Measurements from ENCODE around the gene LZTS2. TPM values are rescaled to one million over a fixed set of nuclear protein-coding genes. Genes with fewer than 3 reads are reported as not detected.

LZTS2 gene
- polyA plus RNA-seq, 1 donor, result 48.9 TPM

GRCh38 chr10:100997360-100998182, 2.0 kb upstream of the LZTS2 start:
- no peak for DNase-seq

- peak; percentile 90 for DNase-seq
Measured at GRCh38 chr10:100998183-100998990, 1.2 kb upstream of the LZTS2 start.

- peak; percentile 77 for DNase-seq
Measured at GRCh38 chr10:100998991-100999741, 442 bp upstream of the LZTS2 start.

DNA sequence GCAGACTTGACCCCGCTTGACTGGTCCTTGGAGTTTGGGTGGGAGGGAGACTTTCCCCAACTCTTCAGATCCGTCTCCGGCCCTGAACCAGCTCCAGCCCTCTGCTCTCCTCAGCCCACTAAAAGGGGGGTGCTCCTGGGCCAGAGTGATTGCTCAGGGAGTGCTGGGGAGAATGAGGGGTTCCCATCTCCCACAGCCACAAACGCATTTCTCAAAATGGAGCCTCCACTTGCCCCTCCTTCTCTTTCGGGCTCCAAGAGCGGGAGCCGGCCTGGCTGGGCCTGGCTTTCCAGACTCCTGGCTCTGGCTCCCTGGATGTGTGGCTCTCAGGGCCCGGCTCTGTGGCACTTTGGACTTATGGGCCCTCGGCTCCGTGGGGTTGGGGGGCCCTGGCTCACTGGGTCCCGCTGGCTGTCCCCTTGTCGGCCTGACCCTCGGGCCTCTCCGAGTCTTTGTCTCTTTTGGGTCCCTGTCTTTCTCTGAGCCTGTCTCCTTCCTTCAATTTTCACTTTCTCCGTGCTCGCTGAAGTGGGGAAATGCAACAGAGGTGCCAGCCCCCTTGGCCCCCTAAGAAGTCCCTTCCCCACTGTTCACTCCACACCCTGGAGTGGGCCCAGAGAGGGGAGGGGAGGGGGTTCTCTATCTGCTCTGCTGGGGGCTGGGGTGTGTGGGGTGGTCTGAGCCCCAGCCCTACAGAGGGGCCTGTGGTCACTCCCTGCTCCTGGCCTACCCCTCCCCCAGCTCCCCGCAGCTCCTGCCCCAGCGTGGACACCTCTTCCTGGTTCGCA, 713 bp downstream of the LZTS2 start:
- DNase-seq, result no peak

- DNase-seq, result peak; percentile 78
Measured at GRCh38 chr10:101000915-101001658, 1.5 kb downstream of the LZTS2 start.

- no peak for DNase-seq
Measured at GRCh38 chr10:101001659-101002035, 2.0 kb downstream of the LZTS2 start.

DNA sequence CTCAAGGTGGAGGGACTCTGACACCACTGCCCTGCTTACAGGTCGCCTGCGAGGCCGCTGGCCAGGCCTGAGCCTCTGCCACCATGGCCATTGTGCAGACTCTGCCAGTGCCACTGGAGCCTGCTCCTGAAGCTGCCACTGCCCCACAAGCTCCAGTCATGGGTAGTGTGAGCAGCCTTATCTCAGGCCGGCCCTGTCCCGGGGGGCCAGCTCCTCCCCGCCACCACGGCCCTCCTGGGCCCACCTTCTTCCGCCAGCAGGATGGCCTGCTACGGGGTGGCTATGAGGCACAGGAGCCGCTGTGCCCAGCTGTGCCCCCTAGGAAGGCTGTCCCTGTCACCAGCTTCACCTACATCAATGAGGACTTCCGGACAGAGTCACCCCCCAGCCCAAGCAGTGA, 2.8 kb downstream of the LZTS2 start:
- DNase-seq, result no peak

DNA sequence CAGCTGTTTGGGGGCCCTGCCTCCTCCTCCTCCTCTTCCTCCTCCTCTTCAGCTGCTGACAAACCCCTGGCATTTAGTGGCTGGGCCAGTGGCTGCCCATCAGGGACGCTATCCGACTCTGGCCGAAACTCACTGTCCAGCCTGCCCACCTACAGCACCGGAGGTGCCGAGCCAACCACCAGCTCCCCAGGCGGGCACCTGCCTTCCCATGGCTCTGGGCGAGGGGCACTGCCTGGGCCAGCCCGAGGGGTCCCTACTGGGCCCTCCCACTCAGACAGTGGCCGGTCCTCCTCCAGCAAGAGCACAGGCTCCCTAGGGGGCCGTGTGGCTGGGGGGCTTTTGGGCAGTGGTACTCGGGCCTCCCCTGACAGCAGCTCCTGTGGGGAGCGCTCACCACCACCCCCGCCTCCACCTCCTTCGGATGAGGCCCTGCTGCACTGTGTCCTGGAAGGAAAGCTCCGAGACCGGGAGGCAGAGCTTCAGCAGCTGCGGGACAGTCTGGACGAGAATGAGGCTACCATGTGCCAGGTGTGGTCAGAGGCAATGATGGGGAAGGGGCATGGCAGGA, 4.1 kb downstream of the LZTS2 start:
- no peak for DNase-seq

DNA sequence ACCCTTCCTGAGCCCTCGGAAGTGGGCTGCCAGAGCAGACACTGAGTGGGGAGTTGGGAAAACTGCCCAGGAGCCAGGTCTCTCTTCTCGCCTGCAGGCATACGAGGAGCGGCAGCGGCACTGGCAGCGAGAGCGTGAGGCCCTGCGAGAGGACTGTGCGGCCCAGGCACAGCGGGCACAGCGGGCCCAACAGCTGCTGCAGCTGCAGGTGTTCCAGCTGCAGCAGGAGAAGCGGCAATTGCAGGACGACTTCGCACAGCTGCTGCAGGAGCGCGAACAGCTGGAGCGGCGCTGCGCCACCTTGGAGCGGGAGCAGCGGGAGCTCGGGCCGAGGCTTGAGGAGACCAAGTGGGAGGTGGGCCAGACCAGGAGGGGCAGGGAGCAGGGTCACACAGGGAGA, 5.8 kb downstream of the LZTS2 start:
- no peak for DNase-seq

DNA sequence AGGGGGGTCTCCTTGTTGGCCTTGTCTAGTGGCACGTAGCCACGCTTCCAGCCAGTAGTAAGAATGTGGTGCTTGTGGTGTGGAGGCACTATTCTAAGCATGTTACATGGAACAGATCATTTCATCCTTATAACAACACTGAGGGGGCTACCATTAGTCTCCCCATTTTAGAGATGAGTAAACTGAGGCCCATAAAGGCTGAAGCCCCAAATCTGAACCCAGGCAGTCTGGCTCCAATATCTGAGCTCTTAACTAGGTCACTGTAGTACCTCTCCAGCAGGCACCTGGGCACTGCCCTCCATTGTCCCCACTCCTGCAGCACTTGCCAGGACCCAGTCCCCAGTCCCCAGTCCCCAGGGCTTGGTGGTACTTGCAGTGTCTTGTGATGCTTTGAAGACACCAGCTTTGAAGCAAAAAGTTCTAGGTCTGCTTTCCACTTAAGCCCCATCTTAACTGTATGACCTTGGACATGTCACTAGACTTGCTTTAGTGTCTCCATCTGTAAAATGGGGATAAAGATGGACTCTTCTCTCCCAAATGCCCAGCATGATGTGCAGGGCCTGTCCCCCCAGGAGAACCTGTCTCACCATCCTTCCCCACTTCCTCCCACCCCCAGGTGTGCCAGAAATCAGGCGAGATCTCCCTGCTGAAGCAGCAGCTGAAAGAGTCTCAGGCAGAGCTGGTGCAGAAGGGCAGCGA, 6.4 kb downstream of the LZTS2 start:
- DNase-seq, result no peak

- no peak for DNase-seq
Measured at GRCh38 chr10:101006593-101007098, 7.0 kb downstream of the LZTS2 start.

GRCh38 chr10:101007099-101007711, 7.6 kb downstream of the LZTS2 start:
- DNase-seq, result no peak

DNA sequence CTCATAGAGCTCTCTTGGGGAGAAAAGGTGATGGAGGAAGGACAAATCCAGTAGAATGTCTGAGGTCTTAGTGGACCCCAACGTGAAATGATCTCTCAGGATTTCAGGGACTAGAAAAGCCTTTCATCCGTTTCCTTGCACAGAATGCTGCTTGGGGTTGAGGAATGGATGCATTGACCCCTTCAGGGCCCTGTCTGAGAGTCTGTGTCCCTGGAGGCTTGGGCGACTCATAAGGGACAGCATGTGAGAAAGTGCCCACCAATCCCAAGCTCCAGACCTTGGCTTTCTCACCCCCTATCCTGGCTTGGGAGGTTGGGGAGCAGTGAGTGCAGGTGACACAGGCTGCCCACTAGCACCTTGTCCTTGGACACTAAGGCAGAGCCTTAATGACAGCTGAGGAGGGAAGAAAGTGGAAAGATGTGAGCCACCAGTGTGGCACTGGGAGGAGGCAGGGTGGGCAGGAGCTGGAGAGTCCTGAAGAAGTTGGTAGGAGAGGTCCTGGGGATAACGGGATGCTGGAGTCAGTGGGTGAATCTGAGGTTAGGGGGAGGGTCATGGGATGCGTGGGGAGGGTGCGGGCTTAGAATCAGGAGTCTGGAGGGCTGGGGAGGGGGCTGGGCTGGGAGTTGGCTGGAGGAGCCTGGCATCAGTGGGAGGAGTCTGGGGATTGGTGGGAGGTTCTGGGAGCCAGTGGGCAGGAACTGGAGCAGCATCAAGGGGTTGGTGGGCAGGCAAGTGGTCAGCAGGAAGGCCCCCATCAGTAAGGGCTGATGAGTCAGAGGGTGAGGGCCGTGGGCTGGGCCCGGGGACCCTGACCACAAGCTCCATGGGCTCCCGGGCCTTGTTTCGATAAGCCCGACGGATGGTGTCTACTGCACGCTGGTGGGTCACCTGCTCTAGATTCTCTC, 8.6 kb downstream of the LZTS2 start:
- DNase-seq, result no peak

- no peak for DNase-seq
Measured at GRCh38 chr10:101008823-101009423, 9.3 kb downstream of the LZTS2 start.

DNA sequence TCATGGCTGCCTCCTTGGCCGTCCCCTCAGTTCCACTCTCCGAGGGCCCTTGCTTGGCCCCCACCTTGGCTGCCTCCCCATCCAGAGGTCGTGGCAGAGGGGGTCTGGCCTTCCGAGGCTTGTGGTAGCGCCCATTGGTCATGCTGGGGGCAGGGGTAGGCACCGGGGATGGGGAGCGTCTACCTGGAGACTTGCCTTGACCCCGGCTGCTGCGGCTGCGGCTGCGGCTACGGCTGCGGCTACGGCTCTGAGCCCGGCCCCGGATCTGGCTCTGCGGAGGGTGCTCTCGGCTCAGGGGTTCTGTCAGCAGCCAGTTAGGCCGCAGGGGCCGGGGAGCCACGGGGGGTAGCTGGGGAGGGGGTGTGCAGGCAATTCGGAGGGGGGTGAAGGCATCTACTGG, 10.7 kb downstream of the LZTS2 start:
- DNase-seq, result no peak

DNA sequence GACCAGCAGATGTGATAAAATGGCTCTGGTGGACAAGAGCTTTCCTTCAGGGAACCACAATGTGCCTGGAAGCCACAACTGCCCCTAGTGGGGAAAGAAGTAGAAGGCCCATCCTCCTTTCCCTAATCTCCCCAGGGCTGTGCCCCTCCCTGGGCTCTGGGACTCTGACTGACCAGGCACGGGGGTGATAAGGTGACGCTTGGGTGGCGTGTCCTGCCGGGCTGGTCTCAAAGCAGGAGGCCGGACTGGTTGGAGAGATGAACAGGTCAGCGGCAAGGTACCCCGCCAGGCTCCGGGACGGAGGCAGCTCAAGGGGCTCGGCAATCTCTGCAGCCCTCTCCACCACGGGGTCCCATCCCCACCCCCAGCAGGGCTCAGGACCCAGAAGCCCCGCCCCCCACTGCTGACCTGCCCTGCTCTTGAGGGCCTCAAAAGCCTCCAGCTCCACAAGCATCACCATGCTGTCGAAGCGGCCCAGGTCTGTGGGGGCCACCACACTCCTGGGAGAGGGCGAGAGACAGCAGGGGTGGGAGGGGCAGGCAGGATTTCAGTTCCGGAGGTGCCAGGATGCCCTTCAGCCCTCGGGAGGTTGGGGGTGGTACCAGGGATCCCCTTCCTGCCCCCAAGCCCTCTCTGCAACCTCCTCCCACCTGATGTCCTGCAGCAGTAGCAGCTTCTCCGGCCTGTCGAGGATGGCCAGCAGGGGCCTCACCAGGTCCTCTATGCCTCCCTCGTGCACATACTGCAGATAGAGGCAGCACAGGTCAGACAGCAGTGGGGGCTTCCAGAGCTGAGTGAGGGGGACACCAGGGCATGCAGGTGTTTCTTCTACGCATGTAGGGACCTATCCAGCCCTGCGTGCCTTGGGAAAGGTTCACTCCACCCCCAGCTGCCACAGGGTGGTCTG, 12.2 kb downstream of the LZTS2 start:
- DNase-seq, result no peak

Measured in left kidney (tissue), 2 donors.